Rectal smooth muscle tissue (tissue), 1 donor: ENCODE data around the gene NOTUM.

Experiments used
- H3K27ac ChIP-seq: one replicate; pipeline ENCODE4 v1.7.0; 2013; ENCODE audit warnings: low read depth, low read length, inconsistent platforms
- H3K27me3 ChIP-seq: one replicate; pipeline ENCODE4 v1.7.0; 2013; ENCODE audit warnings: low read length; ENCODE audit not compliant: control insufficient read depth, insufficient read depth
- H3K36me3 ChIP-seq: one replicate; pipeline ENCODE4 v1.7.0; 2013; ENCODE audit warnings: low read length; ENCODE audit not compliant: control insufficient read depth, insufficient read depth
- H3K4me1 ChIP-seq: one replicate; pipeline ENCODE4 v1.7.0; 2013; ENCODE audit warnings: low read length; ENCODE audit not compliant: control insufficient read depth, insufficient read depth
- H3K4me3 ChIP-seq: one replicate; pipeline ENCODE4 v1.7.0; 2013; ENCODE audit warnings: low read length
- H3K9ac ChIP-seq: one replicate; pipeline ENCODE4 v1.7.0; 2013; ENCODE audit warnings: low read length

The NOTUM gene

DNA sequence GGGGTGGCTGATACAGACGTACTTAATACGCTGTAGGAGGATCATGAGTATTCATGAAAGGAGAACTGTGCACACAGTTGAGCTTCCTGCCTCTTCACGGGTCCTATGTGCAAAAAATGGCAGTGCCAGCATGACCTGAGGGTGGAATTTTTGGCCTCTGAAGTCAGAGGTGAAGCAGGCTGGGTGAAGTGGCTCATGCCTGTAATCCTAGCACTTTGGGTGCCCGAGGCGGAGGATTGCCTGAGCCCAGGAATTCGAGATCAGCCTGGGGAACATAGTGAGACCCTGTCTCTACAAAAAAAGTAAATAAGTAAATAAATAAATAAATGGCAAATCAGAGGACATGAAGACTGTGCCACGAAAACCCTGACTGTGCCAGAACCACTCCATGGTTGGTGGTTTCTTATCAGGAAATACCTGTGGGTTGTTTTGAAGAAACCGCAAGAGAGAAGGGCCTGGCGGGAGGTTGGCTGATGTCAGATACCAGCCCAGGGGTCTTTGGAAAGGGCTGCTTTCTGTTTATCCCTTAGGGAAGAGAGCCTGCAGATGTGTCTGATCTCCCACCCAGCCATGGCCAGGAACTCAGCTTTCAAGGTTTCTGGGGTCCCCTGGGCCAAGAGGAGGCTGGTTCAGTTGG lies 19.8 kb upstream of the NOTUM start:
- H3K9ac ChIP-seq, result no peak overlapping the region
- H3K27ac ChIP-seq, result no peak overlapping the region
- H3K36me3 ChIP-seq, result peaks cover 15% of the 10 kb centered on the region
- H3K27me3 ChIP-seq, result no peaks in the 10 kb centered on the region
- H3K4me1 ChIP-seq, result peaks cover 7% of the 10 kb centered on the region
- no peak overlapping the region for H3K4me3 ChIP-seq

DNA sequence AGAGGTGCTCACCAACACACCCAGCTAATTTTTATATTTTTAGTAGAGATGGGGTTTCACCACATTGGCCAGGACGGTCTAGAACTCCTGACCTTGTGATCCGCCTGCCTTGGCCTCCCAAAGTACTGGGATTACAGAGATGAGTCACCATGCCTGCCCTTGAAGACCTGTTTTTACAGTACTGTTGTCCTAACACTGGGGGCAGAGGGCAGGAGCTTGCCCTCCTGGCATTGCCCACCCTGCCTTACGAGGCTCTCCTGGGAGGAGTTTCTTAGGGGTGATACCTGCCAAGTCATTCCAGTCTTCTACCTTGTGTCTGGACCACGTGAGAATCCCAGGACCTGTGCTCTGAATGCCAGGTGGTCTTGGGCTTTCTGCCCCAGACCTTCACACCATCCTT lies 19.1 kb upstream of the NOTUM start:
- no peaks in the 10 kb centered on the region for H3K27me3 ChIP-seq
- peaks cover 8% of the 10 kb centered on the region for H3K36me3 ChIP-seq
- no peak overlapping the region for H3K27ac ChIP-seq
- no peak overlapping the region for H3K9ac ChIP-seq
- H3K4me3 ChIP-seq, result no peak overlapping the region
- H3K4me1 ChIP-seq, result peaks cover 7% of the 10 kb centered on the region

DNA sequence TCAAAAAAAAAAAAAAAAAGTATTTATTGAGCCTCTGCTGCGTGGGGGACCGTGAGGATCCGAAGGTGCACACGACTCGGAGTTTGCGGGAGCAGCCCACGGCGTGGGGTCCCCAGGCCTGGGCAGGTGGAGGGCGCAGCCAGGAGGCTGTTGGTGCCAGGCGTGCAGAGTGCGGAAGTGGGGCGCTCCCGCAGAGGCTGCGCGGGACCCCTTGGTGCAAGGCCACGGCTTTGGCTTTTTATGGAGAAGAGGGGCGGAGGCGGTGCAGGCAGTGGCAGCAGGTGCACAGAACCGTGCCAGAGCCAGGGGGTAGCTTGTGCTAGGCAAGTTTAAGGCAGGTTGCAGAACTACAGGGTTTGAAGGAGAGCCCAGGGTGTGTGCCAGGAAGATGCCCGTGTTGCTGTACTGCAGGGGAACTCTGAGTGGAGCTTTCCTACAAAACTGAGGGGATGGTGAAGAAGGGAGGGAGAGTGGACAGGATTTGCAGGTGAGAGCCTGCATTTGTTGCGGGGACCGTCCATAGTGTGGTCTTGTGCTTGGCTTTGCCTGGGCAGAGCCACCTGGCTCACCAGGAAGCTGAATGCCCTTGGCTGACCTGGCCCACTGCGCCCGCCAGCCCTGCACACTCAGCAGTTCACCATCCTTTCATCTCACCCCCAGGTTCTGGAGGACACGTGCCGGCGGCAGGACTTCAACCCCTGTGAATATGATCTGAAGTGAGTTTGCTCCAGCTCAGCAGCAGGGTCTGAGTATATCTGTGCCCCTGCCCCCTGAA lies 17.7 kb upstream of the NOTUM start:
- Histone ChIP-seq H3K27ac (no peak overlapping the region), H3K36me3 (peaks cover 3% of the 10 kb centered on the region), H3K4me3 (peak overlapping the region; percentile 13), H3K4me1 (peaks cover 7% of the 10 kb centered on the region), H3K9ac (no peak overlapping the region), H3K27me3 (no peaks in the 10 kb centered on the region)

DNA sequence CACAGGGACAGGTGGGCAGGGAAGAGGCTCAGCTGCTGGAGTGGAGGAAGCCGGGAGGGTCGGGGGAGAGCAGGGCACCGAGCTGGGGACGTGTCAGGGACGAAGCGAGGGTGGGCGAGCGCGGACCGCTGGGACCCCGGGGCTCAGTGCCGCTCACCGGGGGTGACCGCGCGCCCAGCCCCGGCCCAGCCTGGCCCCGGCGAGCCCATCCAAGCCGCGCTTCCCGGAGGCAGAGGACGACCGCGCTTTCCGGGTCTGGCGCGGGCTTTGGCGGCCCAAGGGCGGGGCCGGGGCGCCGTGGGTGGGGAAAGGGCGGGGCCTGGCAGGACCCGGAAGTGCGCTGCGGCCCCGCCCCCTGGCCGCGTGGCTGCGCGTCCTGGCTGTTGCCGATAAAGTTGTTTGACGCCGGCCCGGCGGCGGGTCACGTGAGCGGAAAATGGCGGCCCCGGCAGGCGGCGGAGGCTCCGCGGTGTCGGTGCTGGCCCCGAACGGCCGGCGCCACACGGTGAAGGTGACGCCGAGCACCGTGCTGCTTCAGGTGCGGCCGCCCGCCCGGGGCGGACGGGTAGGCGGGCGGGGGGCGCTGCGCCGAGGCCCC lies 16.3 kb upstream of the NOTUM start, which contains the start of gene ASPSCR1:
TSS of gene ASPSCR1 (plus strand) at position 419 of the 598 bp plus-strand sequence. CDS start at position 437, 18 bp downstream.
- H3K27ac ChIP-seq, result peak within 1 kb of the TSS; percentile 80

DNA sequence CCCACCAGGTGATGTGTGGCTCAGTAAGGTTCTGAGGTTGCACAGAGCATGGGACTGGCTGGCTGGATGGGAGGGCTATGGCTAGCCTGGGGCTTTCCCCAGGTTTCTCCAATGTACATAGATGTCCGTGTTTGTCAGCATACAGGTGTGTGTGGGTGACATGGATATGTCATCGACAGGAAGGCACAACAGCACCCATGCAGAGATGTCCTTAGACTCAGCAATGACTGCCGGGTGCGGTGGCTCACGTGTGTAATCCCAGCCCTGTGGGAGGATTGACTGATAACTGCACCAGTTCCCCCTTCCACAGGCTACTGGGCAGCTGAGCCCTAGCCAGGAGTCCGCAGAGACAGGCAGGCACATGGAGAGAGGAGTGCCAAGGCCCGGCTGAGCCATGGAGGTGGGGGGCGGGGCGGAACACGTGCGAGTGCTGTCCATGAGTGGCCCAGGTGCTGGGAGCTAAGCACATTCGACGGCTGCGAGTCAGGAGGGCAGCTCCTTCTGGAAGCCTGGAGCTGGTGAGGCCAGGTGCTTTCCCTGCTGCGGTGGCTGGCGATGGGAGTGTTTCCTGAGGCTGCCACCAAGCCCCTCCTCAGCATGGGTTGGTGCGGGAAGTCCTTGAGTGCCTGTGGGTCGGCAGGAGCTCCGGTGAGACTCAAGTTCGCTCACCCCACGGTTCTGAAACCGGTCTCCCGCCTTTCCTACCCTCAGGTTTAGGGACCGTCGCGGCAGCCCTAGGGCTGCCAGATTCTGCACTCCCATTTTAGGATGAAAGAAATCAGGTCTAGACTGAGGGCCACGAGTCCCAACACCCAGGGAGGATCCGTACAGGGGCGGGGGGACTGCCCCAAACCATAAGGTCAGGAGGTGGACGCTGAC lies 15.6 kb upstream of the NOTUM start:
- Histone ChIP-seq H3K9ac (peak overlapping the region; percentile 58), H3K4me1 (peaks cover 7% of the 10 kb centered on the region), H3K27me3 (no peaks in the 10 kb centered on the region), H3K4me3 (peak overlapping the region; percentile 67), H3K36me3 (peaks cover 3% of the 10 kb centered on the region), H3K27ac (peak overlapping the region; percentile 80)

More for the DNA sequence above, 16.3 kb upstream of the NOTUM start, which contains the start of gene ASPSCR1:
- Histone ChIP-seq H3K27me3 (no peaks in the 10 kb centered on the region), H3K4me1 (peaks cover 7% of the 10 kb centered on the region), H3K9ac (peak within 1 kb of the TSS; percentile 73), H3K4me3 (peak within 1 kb of the TSS; percentile 90), H3K36me3 (peaks cover 3% of the 10 kb centered on the region)

DNA sequence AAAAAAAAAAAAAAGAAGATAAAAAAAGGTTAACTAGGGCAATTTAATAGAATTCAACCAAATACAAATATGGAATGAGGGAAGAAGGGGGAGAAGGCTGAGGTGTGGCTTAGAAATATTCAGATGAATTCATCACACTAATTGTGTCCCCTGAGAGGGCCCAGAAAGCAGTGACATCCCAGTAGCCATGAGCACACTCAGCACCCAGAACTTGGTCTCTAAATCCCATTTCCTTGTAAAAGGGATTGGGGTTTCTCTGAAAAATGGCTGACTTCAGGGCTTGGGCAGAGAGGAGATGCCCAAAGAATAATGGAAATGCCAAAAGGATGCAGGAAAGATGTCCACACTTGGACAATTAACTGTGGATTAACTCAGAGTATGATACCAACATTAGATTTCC lies 12.4 kb upstream of the NOTUM start:
- no peak overlapping the region for H3K9ac ChIP-seq
- H3K27me3 ChIP-seq, result no peaks in the 10 kb centered on the region
- H3K36me3 ChIP-seq, result no peaks in the 10 kb centered on the region
- peaks cover 4% of the 10 kb centered on the region for H3K4me1 ChIP-seq
- H3K4me3 ChIP-seq, result no peak overlapping the region
- no peak overlapping the region for H3K27ac ChIP-seq

DNA sequence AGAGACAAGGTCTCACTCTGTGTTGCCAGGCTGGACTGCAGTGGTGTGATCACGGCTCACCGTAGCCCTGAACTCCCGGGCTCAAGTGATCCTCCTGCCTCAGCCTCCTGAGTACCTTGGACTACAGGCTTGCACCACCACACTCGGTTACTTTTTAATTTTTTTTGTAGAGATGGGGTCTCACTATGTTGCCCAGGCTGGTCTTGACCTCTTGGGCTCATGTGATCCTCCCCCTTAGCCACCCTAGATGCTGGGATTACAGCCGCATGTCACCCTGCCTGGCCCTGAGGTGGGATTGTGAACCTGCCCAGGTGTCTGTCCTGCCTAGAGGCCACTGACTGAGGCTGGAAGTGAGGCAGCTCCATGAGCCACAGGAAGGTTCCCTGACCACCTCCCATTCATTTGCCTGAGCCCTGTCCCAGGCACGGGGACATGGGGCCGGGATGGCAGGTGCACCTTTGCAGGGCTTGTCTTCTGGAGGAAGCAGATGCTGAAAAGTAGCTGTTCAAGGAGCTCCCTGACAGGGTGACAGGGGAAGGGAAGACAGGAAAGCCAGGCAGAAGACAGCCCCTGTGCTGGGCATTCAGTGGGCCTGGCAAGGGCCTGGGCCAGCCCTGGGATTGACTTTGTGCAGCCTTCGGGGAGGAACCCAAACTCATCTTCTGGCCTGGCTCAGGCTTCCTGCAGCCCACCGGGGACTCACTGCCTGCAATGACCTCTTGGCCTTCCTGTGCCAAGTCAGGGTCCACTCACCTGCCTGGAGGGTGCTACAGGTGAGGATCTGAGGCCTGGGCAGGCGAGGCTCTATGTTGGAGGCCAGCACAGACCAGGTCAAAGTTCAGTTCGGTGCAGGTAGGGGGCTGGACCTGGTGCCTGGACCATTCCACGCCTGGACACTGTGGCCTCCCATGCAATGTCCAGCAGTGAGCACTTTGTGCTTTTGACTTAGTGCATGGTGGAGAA lies 8.1 kb upstream of the NOTUM start:
- no peaks in the 10 kb centered on the region for H3K27me3 ChIP-seq
- H3K36me3 ChIP-seq, result no peaks in the 10 kb centered on the region
- H3K9ac ChIP-seq, result no peak overlapping the region

DNA sequence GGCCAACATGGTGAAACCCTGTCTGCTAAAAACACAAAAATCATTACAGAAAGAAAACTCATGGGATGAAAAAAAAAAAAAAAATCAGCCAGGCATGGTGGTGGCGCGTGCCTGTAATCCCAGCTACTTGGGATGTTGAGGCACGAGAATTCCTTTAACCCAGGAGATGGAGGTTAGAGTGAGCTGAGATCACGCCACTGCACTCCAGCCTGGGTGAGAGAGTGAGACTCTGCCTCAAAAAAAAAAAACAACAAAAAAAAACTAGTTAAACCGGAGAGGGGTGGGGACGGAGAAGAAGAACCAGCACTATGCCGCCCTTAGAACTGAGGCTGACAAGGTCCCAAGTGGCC lies 7.4 kb upstream of the NOTUM start:
- Histone ChIP-seq H3K9ac (no peak overlapping the region), H3K4me1 (peaks cover 4% of the 10 kb centered on the region), H3K27ac (no peak overlapping the region), H3K27me3 (peaks cover 4% of the 10 kb centered on the region), H3K36me3 (no peaks in the 10 kb centered on the region), H3K4me3 (peak overlapping the region; percentile 48)

More for the DNA sequence above, 8.1 kb upstream of the NOTUM start:
- H3K4me1 ChIP-seq, result peaks cover 4% of the 10 kb centered on the region
- H3K27ac ChIP-seq, result no peak overlapping the region
- no peak overlapping the region for H3K4me3 ChIP-seq

DNA sequence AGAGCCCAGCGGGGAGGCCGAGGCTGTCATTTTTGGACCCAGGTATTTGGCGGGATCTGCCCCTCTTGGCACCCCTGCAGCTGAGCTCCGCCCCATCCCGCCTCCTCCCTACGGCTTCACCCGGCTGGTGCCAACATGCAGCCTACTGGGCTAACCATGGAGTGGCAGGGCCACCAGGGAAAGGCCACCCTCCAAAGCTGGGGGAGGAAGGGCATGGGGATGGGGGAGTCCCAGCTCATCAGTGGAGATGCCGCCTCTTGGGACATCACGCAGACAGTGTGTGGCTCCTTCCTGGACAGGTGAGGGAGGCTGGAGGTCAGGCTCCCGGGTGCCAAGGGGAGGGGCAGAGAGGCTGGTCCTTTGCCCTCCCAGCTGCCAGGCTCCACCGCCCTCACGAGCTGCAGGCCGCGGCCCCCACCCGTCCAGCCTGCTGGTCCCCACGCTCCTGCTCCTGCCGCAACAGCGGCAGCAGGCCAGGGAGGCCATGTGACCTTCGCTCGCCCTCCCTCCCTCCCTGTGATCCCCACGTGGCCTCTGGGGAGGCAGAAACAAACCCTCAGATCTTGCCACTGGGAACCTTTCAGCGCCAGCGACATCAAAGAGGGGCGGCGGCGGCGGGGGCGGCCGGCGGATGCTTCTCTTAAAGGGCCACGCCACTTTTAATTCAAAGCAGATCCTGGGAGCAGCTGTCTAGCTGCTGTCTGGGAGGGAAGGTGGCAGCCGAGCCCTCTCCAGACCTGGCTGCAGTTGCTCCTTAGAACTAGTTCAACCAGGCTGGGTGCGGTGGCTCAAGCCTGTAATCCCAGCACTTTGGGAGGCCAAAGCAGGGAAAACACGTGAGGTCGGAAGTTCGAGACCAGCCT lies 6.8 kb upstream of the NOTUM start:
- H3K4me3 ChIP-seq, result peak overlapping the region; percentile 48

DNA sequence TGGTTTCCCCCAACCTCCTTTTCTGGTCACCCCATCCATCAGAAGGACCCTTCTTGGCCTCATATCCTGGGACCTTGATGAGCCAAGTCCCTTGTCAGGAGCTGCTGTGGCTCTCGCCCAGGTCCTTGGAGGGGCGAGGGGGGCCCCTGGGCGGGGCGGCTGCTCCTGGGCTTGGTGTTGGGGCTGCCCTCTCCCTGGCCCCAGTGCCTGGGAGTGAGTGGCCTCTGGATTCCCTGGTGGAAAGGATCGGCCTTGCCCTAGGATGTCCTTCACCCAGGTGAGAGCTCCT lies 6.2 kb upstream of the NOTUM start:
- no peak overlapping the region for H3K27ac ChIP-seq

More for the DNA sequence above, 6.8 kb upstream of the NOTUM start:
- Histone ChIP-seq H3K4me1 (peaks cover 4% of the 10 kb centered on the region), H3K36me3 (no peaks in the 10 kb centered on the region), H3K9ac (no peak overlapping the region), H3K27ac (no peak overlapping the region), H3K27me3 (peaks cover 9% of the 10 kb centered on the region)

More for the DNA sequence above, 6.2 kb upstream of the NOTUM start:
- H3K4me1 ChIP-seq, result peaks cover 4% of the 10 kb centered on the region
- no peaks in the 10 kb centered on the region for H3K36me3 ChIP-seq
- no peak overlapping the region for H3K9ac ChIP-seq
- H3K4me3 ChIP-seq, result peak overlapping the region; percentile 7
- H3K27me3 ChIP-seq, result peaks cover 12% of the 10 kb centered on the region
